T-helper 2 cell treated with Interferon-gamma antibody and Interleukin-4, amounts not matched to agents 100 ng/mL and 5 ng/mL, for 36 hours (primary cell): ENCODE results near the gene MIX23. TPM values are rescaled to one million over a fixed set of nuclear protein-coding genes. Genes with fewer than 3 reads are reported as not detected.

Experiments used
- intact Hi-C: fragments of 100-400 bp; cut with micrococcal nuclease; formaldehyde crosslinking; loops from one replicate; pipeline ENCODE4 v1.15.1; 2023
- total RNA-seq: library from RNA; stranded (reverse); gene quantifications from 2 replicates; pipeline ENCODE4 v1.2.3, GENCODE V29; 2022

Gene MIX23
- total RNA-seq, 1 donor from 2014 or later, result 52.3 TPM

DNA sequence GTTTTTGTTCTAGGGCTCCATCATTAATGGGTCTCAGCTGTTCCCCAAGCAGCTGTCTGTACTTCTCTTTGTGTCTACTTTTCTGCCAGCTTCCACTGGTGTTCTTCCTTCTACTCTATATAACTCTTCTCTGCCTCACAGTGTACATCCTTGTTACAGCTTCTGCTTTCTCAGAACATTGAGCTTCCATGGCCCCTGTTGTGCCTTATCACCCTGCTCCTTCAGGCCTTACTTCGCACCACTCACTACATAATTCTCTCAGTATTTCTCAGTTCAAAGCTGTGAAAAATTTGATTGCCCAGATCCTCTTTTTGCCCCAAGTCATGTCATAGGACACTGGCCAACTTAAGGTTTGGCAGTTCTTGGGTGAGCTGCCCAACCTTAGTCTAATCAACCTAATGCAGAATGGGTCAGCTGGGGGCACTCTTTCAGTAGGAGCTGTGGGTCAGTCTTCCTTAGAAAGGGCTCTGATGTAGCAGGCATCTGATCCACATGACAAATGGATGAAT lies 29.1 kb downstream of the MIX23 start:
- intact Hi-C loops, result no loop called here

DNA sequence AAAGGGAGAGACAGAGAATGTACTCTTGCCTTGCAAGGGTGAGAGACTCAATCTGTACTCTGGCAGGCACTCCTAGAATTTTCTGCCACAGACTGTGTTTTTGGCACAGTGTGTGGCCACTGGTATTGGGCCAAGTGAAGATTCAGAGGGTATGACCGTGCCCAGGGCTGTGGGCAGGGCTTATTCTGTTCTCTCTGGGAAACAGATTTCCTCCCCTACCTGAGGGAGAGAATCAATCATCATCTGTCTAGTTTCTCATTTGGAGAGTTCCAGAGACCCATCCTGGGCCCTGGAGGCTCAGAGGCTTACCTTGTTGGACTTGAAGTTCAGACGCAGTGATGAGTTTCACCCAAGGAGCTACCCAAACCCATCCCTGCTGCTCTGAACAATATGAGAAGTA lies 29.8 kb downstream of the MIX23 start:
- intact Hi-C loops, result no loop called here

GRCh38 chr3:122351612-122352011 lies 31.4 kb downstream of the MIX23 start:
- intact Hi-C loops, result no loop called here

- intact Hi-C loops, result no loop called here
These were observed 32.1 kb downstream of the MIX23 start for GRCh38 chr3:122350814-122351418.

GRCh38 chr3:122349171-122349570 lies 33.9 kb downstream of the MIX23 start:
- intact Hi-C loops, result no loop called here

DNA sequence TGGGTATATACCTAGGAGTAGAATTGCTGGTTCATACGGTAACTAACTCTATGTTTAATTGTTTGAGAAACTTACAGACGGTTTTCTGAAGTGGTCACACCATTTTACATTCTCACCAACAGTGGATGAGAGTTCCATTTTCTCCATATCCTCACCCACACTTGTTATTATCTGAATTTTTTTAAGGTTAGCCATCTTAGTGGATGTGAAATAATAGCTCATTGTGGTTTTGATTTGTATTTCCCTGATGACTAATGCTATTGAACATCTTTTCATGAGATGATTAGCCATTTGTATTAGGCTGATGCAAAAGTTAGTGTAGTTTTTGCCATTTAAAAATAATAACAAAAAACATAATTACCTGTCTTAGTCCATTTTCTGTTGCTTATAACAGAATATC lies 39.4 kb downstream of the MIX23 start:
- intact Hi-C loops, result no loop called here

DNA sequence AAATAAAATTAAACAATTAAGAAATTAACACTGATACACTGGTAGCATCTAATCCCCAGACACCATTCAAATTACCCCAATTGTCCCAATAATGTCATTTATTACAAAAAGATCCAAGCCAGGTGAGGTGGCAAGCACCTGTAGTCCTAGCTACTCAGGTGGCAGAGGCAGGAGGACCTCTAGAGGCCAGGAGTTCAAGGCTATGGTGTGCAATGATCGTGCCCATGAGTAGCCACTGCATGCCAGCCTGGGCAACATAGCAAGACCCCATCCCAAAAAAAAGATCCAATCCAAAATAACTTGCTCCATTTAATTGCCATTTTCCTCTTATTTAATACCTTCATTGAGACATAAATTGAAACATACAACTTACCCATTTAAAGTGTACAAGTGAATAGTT lies 40.2 kb downstream of the MIX23 start:
- intact Hi-C loops, result no loop called here

GRCh38 chr3:122332551-122332950 lies 50.5 kb downstream of the MIX23 start:
- intact Hi-C loops, result no loop called here

DNA sequence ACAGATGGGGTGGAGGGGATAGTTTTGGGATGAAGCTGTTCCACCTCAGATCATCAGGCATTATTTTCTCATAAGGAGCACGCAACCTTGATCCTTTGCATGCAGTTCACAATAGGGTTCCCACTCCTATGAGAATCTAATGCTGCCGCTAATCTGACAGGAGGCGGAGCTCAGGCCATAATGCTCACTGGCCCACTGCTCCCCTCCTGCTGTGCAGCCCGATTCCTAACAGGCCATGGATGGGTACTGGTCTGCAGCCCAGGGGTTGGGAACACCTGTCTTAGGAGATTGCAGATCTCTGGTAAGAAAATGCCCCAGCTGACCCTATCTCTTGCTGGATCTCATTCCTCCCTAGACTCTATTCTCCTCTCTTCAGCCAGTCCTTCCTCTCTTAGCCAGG lies 51.1 kb downstream of the MIX23 start:
- intact Hi-C loops, result no loop called here

DNA sequence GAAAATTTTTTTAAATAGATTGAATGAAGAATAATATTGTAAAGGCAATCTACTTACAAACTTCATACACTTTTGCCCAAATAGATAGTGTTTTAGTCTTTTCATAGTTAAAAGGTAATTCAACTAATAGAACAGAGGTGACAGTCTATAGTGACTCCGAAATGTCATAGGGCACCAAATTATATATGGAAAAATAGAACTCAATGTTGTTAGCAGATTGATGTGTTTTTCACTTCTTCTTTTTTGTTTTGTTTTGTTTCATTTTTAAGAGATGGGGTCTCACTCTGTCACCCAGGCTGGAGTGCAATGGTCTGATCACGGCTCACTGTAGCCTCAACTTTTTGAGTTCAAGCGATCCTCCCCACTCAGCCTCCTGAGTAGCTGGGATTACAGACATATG lies 57.3 kb downstream of the MIX23 start:
- intact Hi-C loops, result no loop called here

DNA sequence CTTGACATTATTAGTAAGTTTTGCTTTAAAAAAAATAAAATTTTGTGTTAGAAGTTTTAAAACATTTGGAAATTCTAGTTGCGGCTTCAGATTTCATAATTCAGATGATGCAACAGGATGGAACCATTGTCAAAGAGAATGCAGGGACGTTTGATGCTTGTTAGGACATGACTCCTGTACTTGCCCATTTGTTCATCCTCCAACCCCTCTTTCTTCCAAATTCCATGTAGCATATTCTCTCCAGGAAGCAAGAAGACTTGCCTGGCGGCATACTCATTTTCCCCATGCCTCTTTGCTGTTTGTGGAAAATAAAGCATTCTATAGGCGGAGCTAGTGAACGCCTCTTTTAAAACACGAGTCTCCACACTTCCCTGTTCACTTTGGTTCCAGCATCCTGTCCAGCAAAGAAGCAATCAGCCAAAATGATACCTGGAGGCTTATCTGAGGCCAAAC lies 58.1 kb downstream of the MIX23 start, which contains the start of gene CSTA:
TSS of gene CSTA (plus strand) at position 378 of the 453 bp plus-strand sequence. CDS start at position 423, 45 bp downstream.
- intact Hi-C loops, result no loop called here

- intact Hi-C loops, result no loop called here
These were observed 60.6 kb downstream of the MIX23 start for GRCh38 chr3:122322095-122323075.

- intact Hi-C loops, result no loop called here
These were observed 64.4 kb downstream of the MIX23 start for GRCh38 chr3:122318620-122319019.

DNA sequence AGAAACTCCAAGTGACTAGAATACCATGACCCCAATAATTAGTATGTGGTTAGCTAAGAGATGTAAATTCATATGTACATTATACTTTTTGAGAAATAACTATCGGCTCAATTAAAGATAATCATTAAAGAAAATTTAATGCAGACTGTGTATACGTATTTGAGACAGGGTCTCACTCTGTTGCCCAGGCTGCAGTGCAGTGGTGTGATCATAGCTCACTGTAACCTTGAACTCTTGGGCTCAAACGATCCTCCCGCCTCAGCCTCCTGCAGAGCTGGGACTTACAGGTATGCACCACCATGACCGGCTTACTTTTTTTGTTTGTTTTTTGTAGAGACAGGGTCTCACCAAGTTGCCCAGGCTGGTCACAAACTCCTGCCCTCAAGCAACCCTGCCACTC lies 66.7 kb downstream of the MIX23 start:
- intact Hi-C loops, result no loop called here

- intact Hi-C loops, result no loop called here
These were observed 67.4 kb downstream of the MIX23 start for GRCh38 chr3:122315619-122316018.

DNA sequence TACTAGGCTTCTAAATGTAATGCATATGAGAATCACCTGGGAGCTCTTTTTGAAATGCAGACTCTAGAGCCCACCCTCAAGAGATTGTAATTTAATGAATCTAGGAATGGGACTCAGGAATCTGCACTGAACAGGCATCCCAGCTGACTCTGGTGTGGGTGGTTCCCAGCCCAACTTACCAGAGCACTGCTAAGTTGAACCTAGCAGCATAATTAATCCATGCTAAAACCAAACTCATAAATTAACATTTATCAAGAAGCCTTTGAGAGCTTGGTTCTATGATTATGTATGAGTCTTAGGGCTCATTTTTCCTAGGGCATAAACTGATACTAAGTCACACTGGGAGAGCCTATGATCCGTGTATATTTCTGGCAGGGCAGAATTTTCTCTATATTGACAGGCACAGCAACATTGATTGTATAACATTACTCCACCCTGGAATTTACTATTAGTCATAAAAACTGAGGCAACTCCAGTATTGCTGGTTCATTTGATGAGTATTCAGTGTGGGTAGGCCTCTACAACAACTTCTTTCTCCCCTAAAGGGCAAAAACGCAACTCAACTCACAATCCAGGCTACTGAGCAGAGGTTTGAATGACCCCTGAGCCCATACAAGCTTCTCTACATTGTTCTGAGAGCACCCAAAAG lies 68.7 kb downstream of the MIX23 start:
- intact Hi-C loops, result no loop called here

GRCh38 chr3:122313281-122313680 lies 69.8 kb downstream of the MIX23 start:
- intact Hi-C loops, result no loop called here

DNA sequence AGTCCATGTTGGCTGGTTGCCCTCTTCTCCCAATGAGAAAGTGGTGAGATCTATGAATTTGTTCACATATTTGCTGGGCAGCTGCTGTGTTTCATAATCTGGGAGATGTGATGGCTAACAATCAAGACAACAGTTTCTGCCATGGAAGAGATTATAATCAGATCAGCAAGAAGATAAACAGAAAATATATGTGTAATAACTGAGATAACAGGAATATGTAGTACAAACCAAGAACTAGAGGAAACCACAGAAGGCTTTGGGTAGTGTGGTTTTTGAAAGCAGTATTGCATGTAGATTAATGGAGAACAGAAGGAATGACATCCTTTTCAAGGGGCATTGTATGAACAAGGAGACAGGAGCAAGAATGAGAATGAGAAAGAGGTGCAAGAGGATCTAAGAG lies 70.2 kb downstream of the MIX23 start:
- intact Hi-C loops, result no loop called here

- intact Hi-C loops, result no loop called here
These were observed 72.7 kb downstream of the MIX23 start for GRCh38 chr3:122310361-122310760.
